Activated CD8-positive, alpha-beta T cell treated with anti-CD3 and anti-CD28 coated beads for 36 hours (primary cell): ENCODE data around the gene ADARB2. TPM values are rescaled to one million over a fixed set of nuclear protein-coding genes. Genes with fewer than 3 reads are reported as not detected.

Experiments used
- ATAC-seq: fragments of 200-7000 bp; cut with Tn5 transposase; one replicate; pipeline ENCODE4 v1.10.0; 2021; ENCODE audit warnings: mild to moderate bottlenecking, moderate library complexity
- CTCF ChIA-PET: fragments of 350-600 bp; sonication (Branson Sonifier 250); formaldehyde crosslinking; loops from one replicate; lab custom pipeline; 2021; ENCODE audit warnings: antibody characterized with exemption; lab: Charles Lee
- POLR2A ChIA-PET: fragments of 350-600 bp; sonication (Branson Sonifier 250); formaldehyde crosslinking; loops from one replicate; lab custom pipeline; 2021; ENCODE audit warnings: antibody characterized with exemption; lab: Charles Lee
- DNase-seq: peaks from one replicate; pipeline ENCODE4 v3.0.0-alpha.2; 2020
- H3K27ac Mint-ChIP-seq: one replicate; pipeline ENCODE4 v1.8.0; 2021; ENCODE audit warnings: mild to moderate bottlenecking, mixed read lengths
- H3K27me3 Mint-ChIP-seq: one replicate; pipeline ENCODE4 v1.8.0; 2021; ENCODE audit warnings: mixed read lengths
- H3K36me3 Mint-ChIP-seq: one replicate; pipeline ENCODE4 v1.8.0; 2021; ENCODE audit warnings: low read depth, mixed read lengths
- H3K4me1 Mint-ChIP-seq: one replicate; pipeline ENCODE4 v1.8.0; 2021; ENCODE audit warnings: low read depth, mixed read lengths
- H3K4me3 Mint-ChIP-seq: one replicate; pipeline ENCODE4 v1.8.0; 2021; ENCODE audit warnings: mild to moderate bottlenecking, moderate library complexity, mixed read lengths
- H3K9me3 Mint-ChIP-seq: one replicate; pipeline ENCODE4 v1.8.0; 2021; ENCODE audit warnings: mixed read lengths
- CTCF ChIP-seq: fragments of 200-600 bp; IDR thresholded peaks from one replicate; pipeline ENCODE4 v1.8.0; 2022; ENCODE audit warnings: antibody characterized with exemption, mild to moderate bottlenecking
- intact Hi-C: fragments of 100-400 bp; cut with micrococcal nuclease; formaldehyde crosslinking; loops from one replicate; pipeline ENCODE4 v1.10.0; 2022
- total RNA-seq, 2 experiments: library from RNA; stranded (reverse); gene quantifications; one replicate each; pipeline ENCODE4 v1.2.3, GENCODE V29; 2021

ADARB2 gene
- total RNA-seq, 2 experiments from 2014 or later = 1.3 to 1.6 TPM

GRCh38 chr10:1601406-1601805 is 135.9 kb downstream of the ADARB2 start:
- TF ChIP-seq CTCF = no peak
- ATAC-seq = no peak

GRCh38 chr10:1600861-1601260 is 136.5 kb downstream of the ADARB2 start:
- H3K27ac Mint-ChIP-seq = no peak overlapping the region
- no peak overlapping the region for H3K4me3 Mint-ChIP-seq
- no peaks in the 10 kb centered on the region for H3K36me3 Mint-ChIP-seq
- ChIA-PET CTCF (no interaction called here), POLR2A (interaction anchor here (0.6 kb wide), 1 partner anchor 73 kb away, joined by 3 read pairs; no protein-coding TSS in a partner anchor)
- DNase-seq (no peak), ATAC-seq (no peak)
- no peak for TF ChIP-seq CTCF
- intact Hi-C loops = no loop called here
- H3K9me3 Mint-ChIP-seq = peaks cover 3% of the 10 kb centered on the region
- no peaks in the 10 kb centered on the region for H3K27me3 Mint-ChIP-seq
- H3K4me1 Mint-ChIP-seq = no peaks in the 10 kb centered on the region

More at GRCh38 chr10:1601406-1601805, 135.9 kb downstream of the ADARB2 start:
- DNase-seq = no peak
- Mint-ChIP-seq H3K27me3 (peaks cover 1% of the 10 kb centered on the region), H3K9me3 (peaks cover 3% of the 10 kb centered on the region), H3K36me3 (no peaks in the 10 kb centered on the region), H3K4me1 (no peaks in the 10 kb centered on the region), H3K27ac (no peak overlapping the region), H3K4me3 (no peak overlapping the region)
- intact Hi-C loops = no loop called here
- ChIA-PET POLR2A (interaction anchor here (0.6 kb wide), 1 partner anchor 72 kb away, joined by 3 read pairs; no protein-coding TSS in a partner anchor), CTCF (no interaction called here)

GRCh38 chr10:1598393-1599153 is 138.8 kb downstream of the ADARB2 start:
- Mint-ChIP-seq H3K9me3 (peaks cover 3% of the 10 kb centered on the region), H3K4me3 (no peak overlapping the region), H3K27me3 (no peaks in the 10 kb centered on the region), H3K27ac (no peak overlapping the region), H3K4me1 (no peaks in the 10 kb centered on the region), H3K36me3 (no peaks in the 10 kb centered on the region)
- TF ChIP-seq CTCF = no peak
- ATAC-seq (no peak), DNase-seq (no peak)
- intact Hi-C loops = no loop called here
- ChIA-PET POLR2A (no interaction called here), CTCF (no interaction called here)

DNA sequence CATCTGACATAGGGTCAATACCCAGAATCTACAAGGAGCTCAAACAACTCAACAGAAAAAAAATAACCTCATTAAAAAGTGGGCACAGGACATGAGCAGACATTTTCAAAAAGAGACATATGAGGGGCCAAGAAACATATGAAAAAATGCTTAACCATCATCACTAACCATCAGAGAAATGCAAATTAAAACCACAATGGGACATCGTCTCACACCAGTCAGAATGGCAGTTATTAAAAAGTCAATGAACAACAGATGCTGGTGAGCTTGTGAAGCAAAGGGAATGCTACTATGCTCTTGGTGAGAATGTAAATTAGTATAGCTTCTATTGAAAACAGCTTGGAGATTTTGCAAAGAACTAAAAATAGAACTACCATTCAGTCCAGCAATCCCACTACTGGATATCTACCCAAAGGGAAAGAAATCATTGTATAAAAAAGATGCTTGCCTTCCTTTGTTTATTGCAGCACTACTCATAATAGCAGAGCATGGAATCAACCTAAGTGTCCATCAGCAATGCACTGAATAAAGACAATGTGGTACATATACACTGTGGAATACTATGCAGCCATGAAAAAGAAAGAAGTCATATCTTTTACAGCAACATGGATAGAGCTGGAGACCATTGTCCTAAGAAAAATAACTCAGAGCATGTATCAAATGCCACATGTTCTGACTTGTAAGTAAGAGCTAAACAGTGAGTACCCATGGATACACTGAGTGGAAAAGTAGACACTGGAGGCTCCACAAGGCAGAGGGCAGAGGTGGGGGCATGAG is 139.8 kb downstream of the ADARB2 start:
- Mint-ChIP-seq H3K36me3 (no peaks in the 10 kb centered on the region), H3K27me3 (no peaks in the 10 kb centered on the region), H3K27ac (no peak overlapping the region), H3K9me3 (no peaks in the 10 kb centered on the region), H3K4me1 (no peaks in the 10 kb centered on the region), H3K4me3 (no peak overlapping the region)
- no peak for ATAC-seq
- intact Hi-C loops = no loop called here
- ChIA-PET CTCF (no interaction called here), POLR2A (no interaction called here)
- no peak for TF ChIP-seq CTCF
- no peak for DNase-seq
